H9 (cell line): ENCODE measurements around the gene ITGB7. TPM values are rescaled to one million over a fixed set of nuclear protein-coding genes. Genes with fewer than 3 reads are reported as not detected.

Source experiments
- DNase-seq: peaks from one replicate; pipeline ENCODE4 v3.0.0-alpha.2; 2017
- H2AFZ ChIP-seq: one replicate; pipeline ENCODE4 v1.6.1; 2013; ENCODE audit warnings: mild to moderate bottlenecking, low read length, control low read depth, moderate library complexity
- H2AK5ac ChIP-seq: 2 replicates; pipeline ENCODE4 v1.6.1; 2013; ENCODE audit warnings: low read length, control low read depth, mixed read lengths; ENCODE audit not compliant: insufficient read length
- H2BK120ac ChIP-seq: one replicate; pipeline ENCODE4 v1.6.1; 2013; ENCODE audit warnings: low read depth, mild to moderate bottlenecking, low read length, control low read depth, inconsistent platforms; ENCODE audit not compliant: poor library complexity, severe bottlenecking
- H2BK12ac ChIP-seq: 2 replicates; pipeline ENCODE4 v1.6.1; 2013; ENCODE audit warnings: low read length, control low read depth, mixed read lengths, low read depth; ENCODE audit not compliant: insufficient read length
- H2BK15ac ChIP-seq: 2 replicates; pipeline ENCODE4 v1.6.1; 2013; ENCODE audit warnings: low read depth, low read length, control low read depth
- H2BK20ac ChIP-seq: one replicate; pipeline ENCODE4 v1.6.1; 2013; ENCODE audit warnings: low read depth, mild to moderate bottlenecking, low read length, control low read depth, inconsistent platforms; ENCODE audit not compliant: poor library complexity, severe bottlenecking
- H2BK5ac ChIP-seq: 2 replicates; pipeline ENCODE4 v1.6.1; 2013; ENCODE audit warnings: low read length, control low read depth, mixed read lengths; ENCODE audit not compliant: insufficient read length
- H3K14ac ChIP-seq: 2 replicates; pipeline ENCODE4 v1.6.1; 2013; ENCODE audit warnings: low read length, control low read depth; ENCODE audit not compliant: insufficient read depth
- H3K18ac ChIP-seq: 2 replicates; pipeline ENCODE4 v1.6.1; 2013; ENCODE audit warnings: low read depth, mild to moderate bottlenecking, mixed read lengths, low read length, control low read depth; ENCODE audit not compliant: insufficient read length
- H3K23ac ChIP-seq: 2 replicates; pipeline ENCODE4 v1.6.1; 2013; ENCODE audit warnings: low read length, control low read depth, mixed read lengths, low read depth; ENCODE audit not compliant: insufficient read length
- H3K23me2 ChIP-seq: 2 replicates; pipeline ENCODE4 v1.6.1; 2013; ENCODE audit warnings: low read depth, mild to moderate bottlenecking, mixed read lengths, low read length, control low read depth; ENCODE audit not compliant: insufficient read length, poor library complexity, severe bottlenecking
- H3K27ac ChIP-seq: 2 replicates; pipeline ENCODE4 v1.5.1; 2013; ENCODE audit warnings: low read length, control low read depth, mixed read lengths, low read depth; ENCODE audit not compliant: insufficient read length
- H3K27me3 ChIP-seq: 2 replicates; pipeline ENCODE4 v1.6.1; 2013; ENCODE audit warnings: low read length, control low read depth, inconsistent platforms; ENCODE audit not compliant: insufficient read depth
- H3K4ac ChIP-seq: 2 replicates; pipeline ENCODE4 v1.6.1; 2013; ENCODE audit warnings: low read depth, mild to moderate bottlenecking, control low read depth, inconsistent platforms, low read length, moderate library complexity
- H3K4me1 ChIP-seq: 2 replicates; pipeline ENCODE4 v1.6.1; 2013; ENCODE audit warnings: low read length, control low read depth, inconsistent platforms; ENCODE audit not compliant: insufficient read depth
- H3K4me2 ChIP-seq: 2 replicates; pipeline ENCODE4 v1.6.1; 2013; ENCODE audit warnings: low read length, control low read depth, mixed read lengths; ENCODE audit not compliant: insufficient read length, insufficient read depth
- H3K56ac ChIP-seq: 2 replicates; pipeline ENCODE4 v1.6.1; 2013; ENCODE audit warnings: low read depth, mild to moderate bottlenecking, mixed read lengths, low read length, control low read depth; ENCODE audit not compliant: insufficient read length
- H3K79me1 ChIP-seq: 2 replicates; pipeline ENCODE4 v1.6.1; 2013; ENCODE audit warnings: low read depth, mild to moderate bottlenecking, moderate library complexity, low read length, control low read depth, inconsistent platforms; ENCODE audit not compliant: insufficient read depth, poor library complexity, severe bottlenecking
- H3K79me2 ChIP-seq: 2 replicates; pipeline ENCODE4 v1.6.1; 2013; ENCODE audit warnings: low read length, control low read depth, inconsistent platforms; ENCODE audit not compliant: insufficient read depth
- H3K9ac ChIP-seq: 2 replicates; pipeline ENCODE4 v1.6.1; 2013; ENCODE audit warnings: low read length, control low read depth, mixed read lengths; ENCODE audit not compliant: insufficient read length; ENCODE audit errors: extremely low read depth
- H3K9me3 ChIP-seq: one replicate; pipeline ENCODE4 v1.6.1; 2013; ENCODE audit warnings: low read depth, low read length, inconsistent platforms; ENCODE audit not compliant: control insufficient read depth
- H3T11ph ChIP-seq: one replicate; pipeline ENCODE4 v1.6.1; 2013; ENCODE audit warnings: mild to moderate bottlenecking, low read length, control low read depth, inconsistent platforms
- H4K20me1 ChIP-seq: one replicate; pipeline ENCODE4 v1.6.1; 2013; ENCODE audit not compliant: control insufficient read depth, insufficient read length, insufficient read depth
- H4K5ac ChIP-seq: 2 replicates; pipeline ENCODE4 v1.6.1; 2013; ENCODE audit warnings: low read depth, mild to moderate bottlenecking, mixed read lengths, low read length, control low read depth; ENCODE audit not compliant: insufficient read length
- H4K8ac ChIP-seq: replicated peaks from 2 replicates; pipeline ENCODE4 v1.6.1; 2013; ENCODE audit warnings: low read length, control low read depth, mixed read lengths, low read depth; ENCODE audit not compliant: insufficient read length
- H4K91ac ChIP-seq: 2 replicates; pipeline ENCODE4 v1.6.1; 2013; ENCODE audit warnings: low read depth, mild to moderate bottlenecking, moderate library complexity, mixed read lengths, low read length, control low read depth; ENCODE audit not compliant: insufficient read length
- H3K27ac Mint-ChIP-seq, 3 experiments: 2 replicates in 2 of 3; 3 replicates in 1 of 3; pipeline ENCODE4 v1.8.0; 2020 to 2021; ENCODE audit warnings: mixed read lengths in 3 of 3, mild to moderate bottlenecking in 1 of 3, moderate library complexity in 1 of 3
- H3K27me3 Mint-ChIP-seq: 2 replicates; pipeline ENCODE4 v1.8.0; 2021; ENCODE audit warnings: low read depth, mild to moderate bottlenecking, moderate library complexity, mixed read lengths
- H3K36me3 Mint-ChIP-seq, 3 experiments: 2 replicates in 2 of 3; 3 replicates in 1 of 3; pipeline ENCODE4 v1.8.0; 2020 to 2021; ENCODE audit warnings: low read depth in 3 of 3, mixed read lengths in 3 of 3; ENCODE audit not compliant: insufficient read depth in 1 of 3
- H3K4me1 Mint-ChIP-seq, 2 experiments: 2 replicates each; pipeline ENCODE4 v1.8.0; 2020; ENCODE audit warnings: mixed read lengths in 2 of 2
- H3K4me3 Mint-ChIP-seq, 2 experiments: 2 replicates in 1 of 2; 3 replicates in 1 of 2; pipeline ENCODE4 v1.8.0; 2020 to 2021; ENCODE audit warnings: mild to moderate bottlenecking in 2 of 2, mixed read lengths in 2 of 2, moderate library complexity in 1 of 2
- H3K9me3 Mint-ChIP-seq, 2 experiments: 2 replicates in 1 of 2; 3 replicates in 1 of 2; pipeline ENCODE4 v1.8.0; 2020; ENCODE audit warnings: mild to moderate bottlenecking in 2 of 2, mixed read lengths in 2 of 2, moderate library complexity in 1 of 2
- CTCF ChIP-seq: fragments of 200-600 bp; sonication (generic); conservative IDR thresholded peaks from 3 replicates; pipeline ENCODE4 v1.8.0; 2021; ENCODE audit warnings: antibody characterized with exemption, mild to moderate bottlenecking
- WGBS: extraction: QIAGEN DNeasy Blood & Tissue Kit; methylation state at CpG from one replicate; pipeline ENCODE4 v1.1.7; 2013; ENCODE audit warnings: missing lambda C conversion rate, low lambda C conversion rate, mixed read lengths; ENCODE audit not compliant: insufficient read length; ENCODE audit errors: extremely low coverage; 5-methylcytosine and 5-hydroxymethylcytosine counted together
- total RNA-seq: library from RNA; stranded (reverse); gene quantifications from 2 replicates; pipeline ENCODE4 v1.2.1, GENCODE V29; 2021

ITGB7 gene
- total RNA-seq, 1 experiment from 2014 or later = 0.39 TPM

- H3K9ac ChIP-seq = no peak overlapping the region
- Mint-ChIP-seq H3K27me3 (peaks cover 11% of the 10 kb centered on the region), H3K4me1 (no peaks in the 10 kb centered on the region), H3K4me3 (no peak overlapping the region), H3K27ac (no peak overlapping the region), H3K36me3 (peaks cover 0 to 5% (median 4%) of the 10 kb centered on the region in 3 experiments; a peak in 3 of 7 replicates), H3K9me3 (peaks cover 18% of the 10 kb centered on the region in 2 experiments)
- no peak overlapping the region for H3K14ac ChIP-seq
- H3K23me2 ChIP-seq = no peaks in the 10 kb centered on the region
- no peak overlapping the region for H3K4ac ChIP-seq
- peaks cover 17% of the 10 kb centered on the region for H3K9me3 ChIP-seq
- no peaks in the 10 kb centered on the region for H3K79me1 ChIP-seq
- no peak for TF ChIP-seq CTCF
- DNase-seq = no peak
- H4K8ac ChIP-seq = no peak overlapping the region
- H2BK5ac ChIP-seq = no peak overlapping the region
- no CpG with 5 or more reads among the region's 4 CpGs for WGBS
- H2AK5ac ChIP-seq = no peak overlapping the region
- H3K4me1 ChIP-seq = no peaks in the 10 kb centered on the region
- H2BK12ac ChIP-seq = no peak overlapping the region
- peaks cover 2% of the 10 kb centered on the region; the same call in 1 of the 2 replicates for H3K79me2 ChIP-seq
- no peak overlapping the region for H3K27ac ChIP-seq
- no peak overlapping the region for H4K91ac ChIP-seq
- H3K18ac ChIP-seq = no peak overlapping the region
- no peak overlapping the region for H2BK15ac ChIP-seq
- H2AFZ ChIP-seq = no peak overlapping the region
- H3T11ph ChIP-seq = no peak overlapping the region
- no peak overlapping the region for H2BK20ac ChIP-seq
- H2BK120ac ChIP-seq = no peak overlapping the region
- no peak overlapping the region for H4K5ac ChIP-seq
- no peak overlapping the region for H3K4me2 ChIP-seq
- no peaks in the 10 kb centered on the region for H4K20me1 ChIP-seq
- no peaks in the 10 kb centered on the region for H3K27me3 ChIP-seq
- H3K23ac ChIP-seq = no peak overlapping the region
- H3K56ac ChIP-seq = no peak overlapping the region
Measured at GRCh38 chr12:53143355-53143754, 63.7 kb downstream of the ITGB7 start.

Other genes with a start within 250 kb of the ITGB7 start
- 713 and 723 TPM in 2 replicates for gene EIF4B, start 200.8 kb downstream of the ITGB7 start, total RNA-seq
- gene TNS2, start 157.2 kb downstream of the ITGB7 start, total RNA-seq = 3.6 and 4.5 TPM in 2 replicates
- gene SPRYD3, start 127.9 kb downstream of the ITGB7 start, total RNA-seq = 5.8 and 6.5 TPM in 2 replicates
- gene IGFBP6, start 109.6 kb downstream of the ITGB7 start, total RNA-seq = 4.2 and 5.7 TPM in 2 replicates
- not detected in 2 replicates for gene SOAT2, start 103.8 kb downstream of the ITGB7 start, total RNA-seq
- 41.2 and 47.2 TPM in 2 replicates for gene ZNF740, start 26.5 kb downstream of the ITGB7 start, total RNA-seq
- gene CSAD, start 26.3 kb downstream of the ITGB7 start, total RNA-seq = 7.4 and 7.7 TPM in 2 replicates
- gene RARG, start 25.0 kb upstream of the ITGB7 start, total RNA-seq = 42.6 and 43.7 TPM in 2 replicates
- gene ESPL1, start 61.0 kb upstream of the ITGB7 start, total RNA-seq = 43.2 and 43.3 TPM in 2 replicates
- 285 and 292 TPM in 2 replicates for gene PFDN5, start 88.3 kb upstream of the ITGB7 start, total RNA-seq
- 89.5 and 91.8 TPM in 2 replicates for gene MYG1, start 92.4 kb upstream of the ITGB7 start, total RNA-seq
- 83.9 and 85.8 TPM in 2 replicates for gene AAAS, start 114.4 kb upstream of the ITGB7 start, total RNA-seq
- gene SP7, start 129.1 kb upstream of the ITGB7 start, total RNA-seq = not detected in 2 replicates
- 76.4 and 76.8 TPM in 2 replicates for gene SP1, start 172.9 kb upstream of the ITGB7 start, total RNA-seq
- gene AMHR2, start 216.6 kb upstream of the ITGB7 start, total RNA-seq = not detected in 2 replicates
- 144 and 147 TPM in 2 replicates for gene PRR13, start 234.5 kb upstream of the ITGB7 start, total RNA-seq
- 1,184 and 1,207 TPM in 2 replicates for gene PCBP2, start 244.9 kb upstream of the ITGB7 start, total RNA-seq